K562 (cell line): ENCODE results near the gene TP53BP2. TPM values are rescaled to one million over a fixed set of nuclear protein-coding genes. Genes with fewer than 3 reads are reported as not detected.

Source experiments
- CBX8 ChIP-seq: fragments of 200-600 bp; sonication (generic); IDR thresholded peaks from 2 replicates; pipeline ENCODE4 v1.6.1; 2012; ENCODE audit warnings: borderline replicate concordance, mixed run types, low read depth, mild to moderate bottlenecking, moderate library complexity, mixed read lengths, low read length, control low read depth, inconsistent platforms; ENCODE audit not compliant: poor library complexity, severe bottlenecking; ENCODE audit errors: extremely low read depth
- E2F1 ChIP-seq: sonication (generic); formaldehyde crosslinking; IDR thresholded peaks from 2 replicates; pipeline ENCODE4 v1.8.1; 2023; ENCODE audit warnings: mild to moderate bottlenecking, missing genetic modification reagents, moderate library complexity
- HES1 ChIP-seq: fragments of 450-650 bp; IDR thresholded peaks from 2 replicates; pipeline ENCODE4 v1.6.1; 2016; ENCODE audit warnings: low read depth, mild to moderate bottlenecking, moderate library complexity
- LEF1 ChIP-seq: fragments of 450-650 bp; IDR thresholded peaks from 2 replicates; pipeline ENCODE4 v1.6.1; 2016; ENCODE audit warnings: mild to moderate bottlenecking
- NR4A1 ChIP-seq, 2 experiments: fragments of 250-450 bp in 1 of 2; fragments of 450-650 bp in 1 of 2; sonication (Bioruptor Pico) in 1 of 2; IDR thresholded peaks; 2 replicates each; pipeline versions ENCODE4 v1.4.0 to v1.6.1; 2016 to 2020; ENCODE audit warnings: mild to moderate bottlenecking in 2 of 2, missing compliant biosample characterization in 1 of 2, missing genetic modification characterization in 1 of 2, moderate library complexity in 1 of 2
- PRDM10 ChIP-seq: fragments of 450-650 bp; IDR thresholded peaks from 2 replicates; pipeline ENCODE4 v1.6.1; 2018; ENCODE audit not compliant: partially characterized antibody
- RNF2 ChIP-seq: sonication (generic); IDR thresholded peaks from 2 replicates; pipeline ENCODE4 v1.6.1; 2016
- SIN3B ChIP-seq: fragments of 450-650 bp; IDR thresholded peaks from 2 replicates; pipeline ENCODE4 v1.6.1; 2017; ENCODE audit warnings: low read depth, mild to moderate bottlenecking, moderate library complexity
- TAL1 ChIP-seq: fragments of 450-650 bp; IDR thresholded peaks from 2 replicates; pipeline ENCODE4 v1.6.1; 2016; ENCODE audit warnings: mild to moderate bottlenecking
- USF1 ChIP-seq: sonication (generic); formaldehyde crosslinking; IDR thresholded peaks from 2 replicates; pipeline ENCODE4 v1.9.0; 2022; ENCODE audit warnings: mild to moderate bottlenecking, missing genetic modification reagents
- ZNF639 ChIP-seq, 2 experiments: fragments of 200-800 bp in 1 of 2; sonication (Bioruptor generic) in 1 of 2; sonication (generic) in 1 of 2; formaldehyde crosslinking in 1 of 2; IDR thresholded peaks in 1 of 2; conservative IDR thresholded peaks in 1 of 2; 2 replicates each; pipeline versions ENCODE4 v1.5.0 to v1.6.1; 2016 to 2020; ENCODE audit warnings: missing compliant biosample characterization in 1 of 2, missing genetic modification characterization in 1 of 2, missing genetic modification reagents in 1 of 2
- ZNF717 ChIP-seq: fragments of 250-450 bp; sonication (Bioruptor Pico); IDR thresholded peaks from 2 replicates; pipeline ENCODE4 v1.5.0; 2021
- polyA plus RNA-seq, 8 experiments: library from polyadenylated mRNA; depleted of rRNA in 4 of 8; stranded (reverse) in 5 of 8; unstranded in 3 of 8; fragments of >200 nt; fragmentation: Nextera tagmentation in 2 of 8; fragmentation: Illumina TruSeq in 1 of 8; extraction: Ambion mirVana in 2 of 8; extraction: Trizol in 1 of 8; gene quantifications; 2 replicates each; pipeline versions ENCODE4 v1.2.1 to v1.2.3, GENCODE V29; 2011 to 2014; ENCODE audit warnings: inconsistent platforms in 1 of 8, missing spikeins in 1 of 8
- total RNA-seq, 7 experiments: library from RNA; depleted of rRNA in 6 of 7; stranded (reverse); fragments of >200 nt in 6 of 7; fragmentation: Illumina TruSeq in 2 of 7; extraction: Trizol in 2 of 7; gene quantifications; 2 replicates each; pipeline versions ENCODE4 v1.2.1 to v1.2.3, GENCODE V29; 2011 to 2021; ENCODE audit warnings: low replicate concordance in 1 of 7

The TP53BP2 gene
- total and polyA plus RNA-seq, 9 of the 15 experiments (the other 6 are each of a cell fraction or from before 2014, with no cell fraction given), result 17.0 to 69.6 (median 40.1) TPM

- TF ChIP-seq SIN3B, result no peak
- TF ChIP-seq LEF1, result no peak
- no peak; the same call in 1 of the 2 replicates for TF ChIP-seq TAL1
- TF ChIP-seq HES1, result no peak
- TF ChIP-seq RNF2, result no peak
- TF ChIP-seq NR4A1 (CRISPR knock-in tag; IDR thresholded peaks at IDR 0.05), result no peak
- 0 out of 2 replicates have a peak, but pooled peaks have one; percentile 10 for TF ChIP-seq NR4A1 (tag; IDR thresholded peaks at IDR 0.05)
- peak in 1 of 2 experiments; percentile 75; a peak in 2 of 4 replicates for TF ChIP-seq ZNF639 (CRISPR knock-in tag; conservative IDR thresholded peaks at IDR 0.05 in 1 of 2, IDR thresholded peaks at IDR 0.05 in 1 of 2)
- TF ChIP-seq PRDM10, result no peak
- no peak for TF ChIP-seq CBX8
- no peak for TF ChIP-seq USF1 (CRISPR knock-in tag)
- no peak for TF ChIP-seq E2F1 (CRISPR knock-in tag)
- no peak for TF ChIP-seq ZNF717 (CRISPR knock-in tag)
- TF ChIP-seq, all 486 proteins: peak for 35
These were observed 51.4 kb downstream of the TP53BP2 start (continued) for GRCh38 chr1:223794136-223794880.
